SK-N-SH (cell line): ENCODE data around the gene FCMR. TPM values are rescaled to one million over a fixed set of nuclear protein-coding genes. Genes with fewer than 3 reads are reported as not detected.

ENCODE experiments used
- CTCF ChIA-PET: fragments of 300-600, 350-600 bp; formaldehyde crosslinking; extraction: SDS; loops from one replicate; lab custom pipeline; 2021; lab: Yijun Ruan, JAX
- POLR2A ChIA-PET: fragments of 350-600 bp; sonication (Branson Sonifier 250); formaldehyde crosslinking; extraction: SDS; loops from one replicate; lab custom pipeline; 2020; ENCODE audit warnings: antibody characterized with exemption, inconsistent platforms; lab: Yijun Ruan, JAX
- DNase-seq: peaks from one replicate; pipeline ENCODE4 v3.0.0; 2012
- H2AFZ ChIP-seq: fragments of 200-600 bp; sonication (generic); 2 replicates; pipeline ENCODE4 v1.8.1; 2016; ENCODE audit warnings: antibody characterized with exemption, mild to moderate bottlenecking, low read depth
- H3F3A ChIP-seq: fragments of 200-600 bp; sonication (generic); replicated peaks from 2 replicates; pipeline ENCODE3; 2016; ENCODE audit warnings: antibody characterized with exemption, mild to moderate bottlenecking; ENCODE audit not compliant: insufficient read depth
- H3K27ac ChIP-seq, 2 experiments: fragments of 200-500 bp in 1 of 2; fragments of 200-600 bp in 1 of 2; sonication (Bioruptor generic) in 1 of 2; sonication (generic), shearing (Covaris generic) in 1 of 2; 2 replicates each; pipeline versions ENCODE4 v1.5.1 to v1.6.1; 2014 to 2016; ENCODE audit warnings: low read depth in 2 of 2, inconsistent platforms in 1 of 2, low read length in 1 of 2, mild to moderate bottlenecking in 1 of 2, mixed read lengths in 1 of 2
- H3K27me3 ChIP-seq: fragments of 200-600 bp; sonication (generic), shearing (Covaris generic); 2 replicates; pipeline ENCODE4 v1.6.1; 2016; ENCODE audit warnings: mixed run types; ENCODE audit not compliant: insufficient read depth
- H3K36me3 ChIP-seq, 2 experiments: fragments of 200-500 bp in 1 of 2; fragments of 200-600 bp in 1 of 2; sonication (Bioruptor generic) in 1 of 2; sonication (generic) in 1 of 2; replicated peaks in 1 of 2; 2 replicates each; pipeline versions ENCODE3 to v1.5.1; 2014 to 2016; ENCODE audit warnings: low read length in 1 of 2, mild to moderate bottlenecking in 1 of 2; ENCODE audit not compliant: insufficient read depth in 2 of 2, control insufficient read depth in 1 of 2
- H3K4me1 ChIP-seq, 2 experiments: fragments of 200-500 bp in 1 of 2; fragments of 200-600 bp in 1 of 2; sonication (Bioruptor generic) in 1 of 2; sonication (generic), shearing (Covaris generic) in 1 of 2; 2 replicates each; pipeline versions ENCODE4 v1.5.1 to v1.6.1; 2014 to 2016; ENCODE audit warnings: low read depth in 1 of 2, low read length in 1 of 2, mixed run types in 1 of 2; ENCODE audit not compliant: insufficient read depth in 2 of 2, control insufficient read depth in 1 of 2
- H3K4me2 ChIP-seq: fragments of 200-600 bp; sonication (generic), shearing (Covaris generic); 2 replicates; pipeline ENCODE4 v1.6.1; 2017; ENCODE audit warnings: mixed run types
- H3K4me3 ChIP-seq, 2 experiments: fragments of 200-500 bp in 1 of 2; fragments of 200-600 bp in 1 of 2; sonication (Bioruptor generic) in 1 of 2; sonication (generic), shearing (Covaris generic) in 1 of 2; 2 replicates each; pipeline versions ENCODE4 v1.5.1 to v1.8.1; 2014 to 2016; ENCODE audit warnings: low read depth in 2 of 2, inconsistent platforms in 1 of 2, low read length in 1 of 2, mild to moderate bottlenecking in 1 of 2, mixed read lengths in 1 of 2, moderate library complexity in 1 of 2
- H3K79me2 ChIP-seq: fragments of 200-600 bp; sonication (generic); 2 replicates; pipeline ENCODE4 v1.8.1; 2017; ENCODE audit warnings: mild to moderate bottlenecking; ENCODE audit not compliant: insufficient read depth
- H3K9ac ChIP-seq: fragments of 200-600 bp; sonication (generic); 2 replicates; pipeline ENCODE4 v1.6.1; 2017; ENCODE audit warnings: mixed run types
- H3K9me2 ChIP-seq: fragments of 200-600 bp; sonication (generic); 2 replicates; pipeline ENCODE4 v1.6.1; 2017; ENCODE audit warnings: mixed run types
- H3K9me3 ChIP-seq: fragments of 200-600 bp; sonication (generic); 2 replicates; pipeline ENCODE4 v1.6.1; 2017; ENCODE audit warnings: mixed run types, mild to moderate bottlenecking, moderate library complexity
- H4K20me1 ChIP-seq: fragments of 200-600 bp; sonication (generic); 2 replicates; pipeline ENCODE4 v1.6.1; 2017; ENCODE audit warnings: mild to moderate bottlenecking, mixed run types; ENCODE audit not compliant: insufficient read depth
- CTCF ChIP-seq: fragments of 200-600 bp; sonication (generic); IDR thresholded peaks from 2 replicates; pipeline ENCODE4 v1.6.1; 2017; ENCODE audit warnings: antibody characterized with exemption, mild to moderate bottlenecking, moderate library complexity
- ELF1 ChIP-seq: IDR thresholded peaks from 2 replicates; pipeline ENCODE4 v1.4.0; 2012
- EP300 ChIP-seq, 2 experiments: IDR thresholded peaks; 2 replicates each; pipeline versions ENCODE4 v1.4.0 to v1.6.1; 2012; ENCODE audit warnings: borderline replicate concordance in 1 of 2, low read depth in 1 of 2, low read length in 1 of 2
- EZH2phosphoT487 ChIP-seq: fragments of 200-600 bp; sonication (generic); IDR thresholded peaks from 2 replicates; pipeline ENCODE4 v1.6.1; 2017; ENCODE audit warnings: low read depth, mixed run types, mild to moderate bottlenecking, antibody characterized with exemption, moderate library complexity, borderline replicate concordance
- FOSL2 ChIP-seq: IDR thresholded peaks from 2 replicates; pipeline ENCODE4 v1.4.0; 2012; ENCODE audit warnings: low read depth, mild to moderate bottlenecking, moderate library complexity, borderline replicate concordance
- FOXJ3 ChIP-seq: sonication (generic); formaldehyde crosslinking; IDR thresholded peaks from 2 replicates; pipeline ENCODE4 v1.5.1; 2020; ENCODE audit warnings: mild to moderate bottlenecking, missing genetic modification reagents
- FOXM1 ChIP-seq: IDR thresholded peaks from 2 replicates; pipeline ENCODE4 v1.4.0; 2012; ENCODE audit warnings: low read depth, mild to moderate bottlenecking
- IRF3 ChIP-seq: fragments of 150-350 bp; IDR thresholded peaks from 2 replicates; pipeline ENCODE4 v1.6.1; 2016; ENCODE audit warnings: mild to moderate bottlenecking, low read depth, low read length
- MAX ChIP-seq: IDR thresholded peaks from 2 replicates; pipeline ENCODE4 v1.4.0; 2012; ENCODE audit warnings: low read depth
- MEF2A ChIP-seq: IDR thresholded peaks from 2 replicates; pipeline ENCODE4 v1.4.0; 2012; ENCODE audit warnings: low read depth, borderline replicate concordance
- MXI1 ChIP-seq: IDR thresholded peaks from 2 replicates; pipeline ENCODE4 v1.6.1; 2012; ENCODE audit warnings: mild to moderate bottlenecking, low read depth, low read length, improper control_type of control experiment
- NFIC ChIP-seq: IDR thresholded peaks from 2 replicates; pipeline ENCODE4 v1.4.0; 2012; ENCODE audit warnings: borderline replicate concordance
- POLR2AphosphoS5 ChIP-seq: IDR thresholded peaks from 2 replicates; pipeline ENCODE4 v1.6.1; 2012; ENCODE audit warnings: low read depth, low read length
- RAD21 ChIP-seq: IDR thresholded peaks from 2 replicates; pipeline ENCODE4 v1.6.1; 2012; ENCODE audit warnings: mild to moderate bottlenecking, low read length
- RXRA ChIP-seq: IDR thresholded peaks from 2 replicates; pipeline ENCODE4 v1.4.0; 2012; ENCODE audit warnings: low read depth, mild to moderate bottlenecking, borderline replicate concordance
- SMC3 ChIP-seq: IDR thresholded peaks from 2 replicates; pipeline ENCODE4 v1.6.1; 2012; ENCODE audit warnings: low read depth, low read length, improper control_type of control experiment
- USF1 ChIP-seq: IDR thresholded peaks from 2 replicates; pipeline ENCODE4 v1.4.0; 2012; ENCODE audit warnings: low read depth, borderline replicate concordance
- WGBS: methylation state at CpG from one replicate; pipeline ENCODE4 v1.1.6; 2017; ENCODE audit warnings: low lambda C conversion rate; 5-methylcytosine and 5-hydroxymethylcytosine counted together
- polyA plus RNA-seq, 3 experiments: library from polyadenylated mRNA; depleted of rRNA; stranded (reverse); fragments of >200 nt; gene quantifications; 2 replicates each; pipeline ENCODE4 v1.2.3, GENCODE V29; 2012
- TF ChIP-seq, protein P1 (sequence below): IDR thresholded peaks from 2 replicates; pipeline ENCODE4; 2012
- TF ChIP-seq, protein P2 (sequence below): IDR thresholded peaks from 2 replicates; pipeline ENCODE4 v1.6.1; 2012; ENCODE audit warnings: mild to moderate bottlenecking, low read depth, low read length, moderate library complexity

FCMR gene
- polyA plus RNA-seq, 1 of the 3 experiments (the other 2 are of a cell fraction), result 0.15 TPM

DNA sequence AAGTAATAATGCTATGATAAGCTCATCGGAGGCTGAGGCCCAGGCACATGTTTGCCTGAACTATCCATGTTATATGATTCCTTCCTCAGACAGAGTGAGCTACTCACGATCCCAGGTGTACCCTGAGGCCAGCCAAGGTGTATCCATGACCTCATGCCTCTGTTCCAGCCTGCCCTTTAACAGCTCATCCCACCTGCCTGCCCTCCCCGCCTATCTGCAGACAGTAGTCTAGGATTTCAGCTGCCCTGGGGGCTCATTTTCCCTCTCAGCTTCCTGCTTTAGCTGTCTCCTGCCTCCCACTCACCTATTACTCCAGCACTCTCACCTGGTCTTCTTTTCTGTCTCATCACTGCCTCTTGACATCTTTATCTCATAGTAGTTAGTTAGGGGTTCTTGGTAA, 26.4 kb downstream of the FCMR start:
- Histone ChIP-seq H3K4me3 (no peak overlapping the region), H3F3A (no peaks in the 10 kb centered on the region), H3K9me3 (no peaks in the 10 kb centered on the region), H3K27ac (no peak overlapping the region), H2AFZ (no peak overlapping the region), H3K27me3 (no peaks in the 10 kb centered on the region), H4K20me1 (no peaks in the 10 kb centered on the region), H3K9ac (no peak overlapping the region), H3K36me3 (no peaks in the 10 kb centered on the region), H3K4me2 (no peak overlapping the region), H3K79me2 (no peaks in the 10 kb centered on the region), H3K9me2 (no peaks in the 10 kb centered on the region), H3K4me1 (no peaks in the 10 kb centered on the region)
- ChIA-PET CTCF (interaction anchor here (1.4 to 5.9 kb wide), 4 partner anchors 17 to 169 kb away, joined by 3 to 32 read pairs (median 10); no protein-coding TSS in a partner anchor), POLR2A (no interaction called here)
- no peak for TF ChIP-seq IRF3
- no peak for TF ChIP-seq RXRA
- no peak for TF ChIP-seq POLR2AphosphoS5
- TF ChIP-seq RAD21, result no peak
- TF ChIP-seq MAX, result no peak
- TF ChIP-seq ELF1, result no peak
- no peak for TF ChIP-seq EZH2phosphoT487
- TF ChIP-seq MEF2A, result no peak
- TF ChIP-seq, protein P1, sequence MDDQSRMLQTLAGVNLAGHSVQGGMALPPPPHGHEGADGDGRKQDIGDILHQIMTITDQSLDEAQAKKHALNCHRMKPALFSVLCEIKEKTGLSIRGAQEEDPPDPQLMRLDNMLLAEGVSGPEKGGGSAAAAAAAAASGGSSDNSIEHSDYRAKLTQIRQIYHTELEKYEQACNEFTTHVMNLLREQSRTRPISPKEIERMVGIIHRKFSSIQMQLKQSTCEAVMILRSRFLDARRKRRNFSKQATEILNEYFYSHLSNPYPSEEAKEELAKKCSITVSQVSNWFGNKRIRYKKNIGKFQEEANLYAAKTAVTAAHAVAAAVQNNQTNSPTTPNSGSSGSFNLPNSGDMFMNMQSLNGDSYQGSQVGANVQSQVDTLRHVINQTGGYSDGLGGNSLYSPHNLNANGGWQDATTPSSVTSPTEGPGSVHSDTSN, result no peak
- TF ChIP-seq FOXM1, result no peak
- no peak for TF ChIP-seq CTCF
- TF ChIP-seq SMC3, result no peak
- TF ChIP-seq FOXJ3 (CRISPR knock-in tag), result no peak
- TF ChIP-seq MXI1, result no peak
- TF ChIP-seq, protein P2, sequence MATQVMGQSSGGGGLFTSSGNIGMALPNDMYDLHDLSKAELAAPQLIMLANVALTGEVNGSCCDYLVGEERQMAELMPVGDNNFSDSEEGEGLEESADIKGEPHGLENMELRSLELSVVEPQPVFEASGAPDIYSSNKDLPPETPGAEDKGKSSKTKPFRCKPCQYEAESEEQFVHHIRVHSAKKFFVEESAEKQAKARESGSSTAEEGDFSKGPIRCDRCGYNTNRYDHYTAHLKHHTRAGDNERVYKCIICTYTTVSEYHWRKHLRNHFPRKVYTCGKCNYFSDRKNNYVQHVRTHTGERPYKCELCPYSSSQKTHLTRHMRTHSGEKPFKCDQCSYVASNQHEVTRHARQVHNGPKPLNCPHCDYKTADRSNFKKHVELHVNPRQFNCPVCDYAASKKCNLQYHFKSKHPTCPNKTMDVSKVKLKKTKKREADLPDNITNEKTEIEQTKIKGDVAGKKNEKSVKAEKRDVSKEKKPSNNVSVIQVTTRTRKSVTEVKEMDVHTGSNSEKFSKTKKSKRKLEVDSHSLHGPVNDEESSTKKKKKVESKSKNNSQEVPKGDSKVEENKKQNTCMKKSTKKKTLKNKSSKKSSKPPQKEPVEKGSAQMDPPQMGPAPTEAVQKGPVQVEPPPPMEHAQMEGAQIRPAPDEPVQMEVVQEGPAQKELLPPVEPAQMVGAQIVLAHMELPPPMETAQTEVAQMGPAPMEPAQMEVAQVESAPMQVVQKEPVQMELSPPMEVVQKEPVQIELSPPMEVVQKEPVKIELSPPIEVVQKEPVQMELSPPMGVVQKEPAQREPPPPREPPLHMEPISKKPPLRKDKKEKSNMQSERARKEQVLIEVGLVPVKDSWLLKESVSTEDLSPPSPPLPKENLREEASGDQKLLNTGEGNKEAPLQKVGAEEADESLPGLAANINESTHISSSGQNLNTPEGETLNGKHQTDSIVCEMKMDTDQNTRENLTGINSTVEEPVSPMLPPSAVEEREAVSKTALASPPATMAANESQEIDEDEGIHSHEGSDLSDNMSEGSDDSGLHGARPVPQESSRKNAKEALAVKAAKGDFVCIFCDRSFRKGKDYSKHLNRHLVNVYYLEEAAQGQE, result no peak
- TF ChIP-seq USF1, result no peak
- TF ChIP-seq NFIC, result no peak
- no peak for TF ChIP-seq FOSL2
- no peak for TF ChIP-seq EP300 (IDR thresholded peaks at IDR 0.05; ENCODE audit: borderline replicate concordance in 1 of 2, low read depth in 1 of 2, low read length in 1 of 2)
- 65% methylated on average over 3 of the region's 3 CpGs for WGBS
- DNase-seq, result no peak
